Measurements from ENCODE around the gene LRRC31. TPM values are rescaled to one million over a fixed set of nuclear protein-coding genes. Genes with fewer than 3 reads are reported as not detected.

The LRRC31 gene
- not detected in 2 replicates for total RNA-seq (2014; rRNA removed; shearing (Covaris generic))

GRCh38 chr3:169869484-169870220 is at the start of gene LRRC31:
TSS of gene LRRC31 (minus strand) at chr3:169869935. CDS start at chr3:169869807, 128 bp downstream.
- Histone ChIP-seq H3K4me3 (ENCODE audit: insufficient read depth, low read depth, low read length) (no peak within 1 kb of the TSS), H3K27me3 (ENCODE audit: control insufficient read depth, insufficient read depth, low read length) (no peaks in the 10 kb centered on the region), H3K36me3 (replicated peaks; ENCODE audit: control insufficient read depth, insufficient read depth, low read length) (no peaks in the 10 kb centered on the region)
- DNase-seq = no peak

GRCh38 chr3:169914321-169914720 is 44.6 kb upstream of the LRRC31 start:
- Histone ChIP-seq H3K36me3 (replicated peaks; ENCODE audit: control insufficient read depth, insufficient read depth, low read length) (no peaks in the 10 kb centered on the region), H3K27me3 (ENCODE audit: control insufficient read depth, insufficient read depth, low read length) (no peaks in the 10 kb centered on the region), H3K4me3 (ENCODE audit: insufficient read depth, low read depth, low read length) (no peak overlapping the region)
- no peak for DNase-seq

DNA sequence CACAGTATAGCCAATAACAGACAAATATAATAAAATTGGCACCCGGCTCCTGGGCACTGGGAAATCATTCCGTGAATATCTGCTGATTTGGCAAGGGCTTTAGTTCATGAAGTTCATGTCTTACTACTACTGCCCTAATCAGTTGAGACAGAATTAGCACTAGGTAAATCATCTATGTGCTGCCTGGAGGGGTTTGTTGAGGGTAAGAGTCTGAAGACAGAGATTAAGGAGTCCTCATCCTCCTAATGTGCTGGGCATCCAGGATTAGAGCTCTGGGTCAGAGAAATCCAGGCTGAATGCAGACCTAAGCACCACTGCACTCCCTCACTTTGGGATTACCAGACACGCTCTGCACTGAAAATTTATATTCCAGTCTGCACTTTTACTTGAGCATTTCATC is 43.6 kb upstream of the LRRC31 start:
- no peak for DNase-seq
- Histone ChIP-seq H3K4me3 (ENCODE audit: insufficient read depth, low read depth, low read length) (no peak overlapping the region), H3K27me3 (ENCODE audit: control insufficient read depth, insufficient read depth, low read length) (no peaks in the 10 kb centered on the region), H3K36me3 (replicated peaks; ENCODE audit: control insufficient read depth, insufficient read depth, low read length) (no peaks in the 10 kb centered on the region)

DNA sequence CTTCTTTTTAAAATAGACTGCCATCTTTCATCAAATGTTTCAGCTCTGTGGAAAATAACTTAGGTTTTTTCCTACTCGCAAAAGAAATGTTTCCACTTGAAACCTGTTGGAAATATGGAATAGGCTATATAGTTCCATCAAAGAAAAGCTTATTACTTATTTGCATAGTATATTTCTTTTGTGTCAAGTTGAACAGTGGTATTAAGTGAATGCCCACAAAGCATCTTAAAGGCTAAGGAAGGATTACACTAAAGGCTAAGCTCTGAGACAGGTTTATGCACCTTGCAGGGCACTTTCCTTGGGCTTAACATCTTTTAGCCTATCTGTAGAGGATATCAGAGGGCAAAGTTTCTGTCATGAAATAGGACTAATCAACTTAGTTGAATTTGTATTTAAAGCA is 41.5 kb upstream of the LRRC31 start, which contains the start of gene SAMD7:
TSS of gene SAMD7 (plus strand) at position 301 of the 400 bp plus-strand sequence. CDS start 7,927 bp downstream, outside the sequence.
- DNase-seq = no peak

DNA sequence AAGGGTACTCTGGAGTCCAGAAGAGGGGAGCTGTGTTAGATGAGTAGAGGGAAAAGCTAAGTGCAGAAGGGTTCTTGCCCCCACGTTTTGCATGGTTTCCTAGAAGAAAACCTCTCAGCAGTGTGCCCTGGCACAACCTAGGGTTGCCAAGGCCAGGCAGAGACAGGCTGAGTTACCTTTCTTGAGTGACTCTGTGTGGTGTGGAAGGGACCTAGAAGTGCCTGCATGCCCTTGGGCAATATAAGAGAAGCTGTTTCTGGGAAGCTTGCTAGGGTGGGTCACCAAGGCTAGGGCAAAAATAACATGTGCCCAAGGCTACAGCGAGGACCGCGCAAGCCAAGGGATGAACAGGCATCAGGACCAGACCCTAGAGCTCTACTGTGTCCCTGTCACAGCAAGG is 38.2 kb upstream of the LRRC31 start:
- DNase-seq = no peak
- Histone ChIP-seq H3K4me3 (ENCODE audit: insufficient read depth, low read depth, low read length) (no peak overlapping the region), H3K36me3 (replicated peaks; ENCODE audit: control insufficient read depth, insufficient read depth, low read length) (no peaks in the 10 kb centered on the region), H3K27me3 (ENCODE audit: control insufficient read depth, insufficient read depth, low read length) (no peaks in the 10 kb centered on the region)

More for the DNA sequence above, 41.5 kb upstream of the LRRC31 start, which contains the start of gene SAMD7:
- H3K27me3 ChIP-seq (ENCODE audit: control insufficient read depth, insufficient read depth, low read length) = no peaks in the 10 kb centered on the region
- H3K4me3 ChIP-seq (ENCODE audit: insufficient read depth, low read depth, low read length) = no peak within 1 kb of the TSS
- H3K36me3 ChIP-seq (replicated peaks; ENCODE audit: control insufficient read depth, insufficient read depth, low read length) = no peaks in the 10 kb centered on the region

DNA sequence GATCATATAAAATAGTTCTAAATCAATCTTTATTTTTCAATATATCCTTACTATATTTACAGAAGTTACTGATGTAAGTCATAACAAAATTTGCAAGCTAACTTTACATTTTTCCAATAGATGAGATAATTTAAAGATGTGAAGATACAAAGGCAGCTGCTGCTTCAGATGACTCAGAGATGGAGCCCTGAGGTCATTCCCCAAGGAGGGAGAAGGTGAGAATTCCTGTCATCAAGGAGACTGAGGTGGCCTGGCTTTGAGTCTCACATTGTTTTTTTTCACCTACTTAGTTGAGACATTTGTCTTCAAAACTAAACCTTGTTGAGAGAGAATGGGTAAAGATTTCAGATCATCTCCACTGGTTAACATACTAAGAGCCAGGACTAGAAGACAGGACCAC is 37.7 kb upstream of the LRRC31 start:
- DNase-seq = no peak
- Histone ChIP-seq H3K4me3 (ENCODE audit: insufficient read depth, low read depth, low read length) (no peak overlapping the region), H3K27me3 (ENCODE audit: control insufficient read depth, insufficient read depth, low read length) (no peaks in the 10 kb centered on the region), H3K36me3 (replicated peaks; ENCODE audit: control insufficient read depth, insufficient read depth, low read length) (no peaks in the 10 kb centered on the region)

GRCh38 chr3:169905404-169905803 is 35.7 kb upstream of the LRRC31 start:
- no peak overlapping the region for H3K4me3 ChIP-seq (ENCODE audit: insufficient read depth, low read depth, low read length)
- H3K27me3 ChIP-seq (ENCODE audit: control insufficient read depth, insufficient read depth, low read length) = no peaks in the 10 kb centered on the region
- no peaks in the 10 kb centered on the region for H3K36me3 ChIP-seq (replicated peaks; ENCODE audit: control insufficient read depth, insufficient read depth, low read length)
- no peak for DNase-seq

DNA sequence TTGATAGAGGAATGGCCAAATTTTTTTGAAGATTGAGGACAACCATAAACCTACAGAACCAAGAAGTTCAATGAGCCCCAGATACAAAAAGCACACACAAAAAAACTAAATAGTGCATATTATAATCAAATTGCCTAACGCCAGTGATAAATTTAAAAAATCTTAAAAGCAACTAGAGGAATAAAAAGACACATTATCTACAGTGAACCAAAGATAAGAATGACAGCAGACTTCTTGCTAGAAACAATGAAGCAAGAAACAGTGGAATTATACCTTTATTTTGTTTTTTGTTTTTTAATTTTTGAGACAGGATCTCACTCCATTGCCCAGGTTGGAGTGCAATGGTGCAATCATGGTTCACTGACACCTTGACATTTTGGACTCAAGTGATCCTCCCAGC is 31.7 kb upstream of the LRRC31 start:
- DNase-seq = no peak
- H3K36me3 ChIP-seq (replicated peaks; ENCODE audit: control insufficient read depth, insufficient read depth, low read length) = no peaks in the 10 kb centered on the region
- H3K4me3 ChIP-seq (ENCODE audit: insufficient read depth, low read depth, low read length) = no peak overlapping the region
- no peaks in the 10 kb centered on the region for H3K27me3 ChIP-seq (ENCODE audit: control insufficient read depth, insufficient read depth, low read length)

DNA sequence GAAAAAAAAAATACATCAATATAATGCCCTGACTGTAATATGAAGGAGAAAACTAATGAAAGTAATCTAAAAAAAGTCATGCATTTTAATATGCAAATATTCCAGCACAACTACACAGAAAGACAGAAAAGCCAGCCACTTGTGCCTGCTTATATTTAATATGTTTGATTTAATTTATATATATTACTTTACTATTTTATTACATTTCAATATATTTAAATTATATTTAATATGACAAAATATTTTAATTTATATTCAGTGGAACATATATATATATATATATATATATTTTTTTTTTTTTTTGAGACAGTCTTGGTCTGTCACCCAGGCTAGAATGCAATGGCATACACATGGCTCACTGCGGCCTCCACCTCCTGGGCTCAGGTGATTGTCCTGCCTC is 27.5 kb upstream of the LRRC31 start:
- DNase-seq = no peak
- no peak overlapping the region for H3K4me3 ChIP-seq (ENCODE audit: insufficient read depth, low read depth, low read length)
- no peaks in the 10 kb centered on the region for H3K27me3 ChIP-seq (ENCODE audit: control insufficient read depth, insufficient read depth, low read length)
- H3K36me3 ChIP-seq (replicated peaks; ENCODE audit: control insufficient read depth, insufficient read depth, low read length) = no peaks in the 10 kb centered on the region

- no peaks in the 10 kb centered on the region for H3K36me3 ChIP-seq (replicated peaks; ENCODE audit: control insufficient read depth, insufficient read depth, low read length)
- DNase-seq = no peak
- H3K4me3 ChIP-seq (ENCODE audit: insufficient read depth, low read depth, low read length) = no peak overlapping the region
- H3K27me3 ChIP-seq (ENCODE audit: control insufficient read depth, insufficient read depth, low read length) = no peaks in the 10 kb centered on the region
Measured at GRCh38 chr3:169895072-169895471, 25.3 kb upstream of the LRRC31 start.

DNA sequence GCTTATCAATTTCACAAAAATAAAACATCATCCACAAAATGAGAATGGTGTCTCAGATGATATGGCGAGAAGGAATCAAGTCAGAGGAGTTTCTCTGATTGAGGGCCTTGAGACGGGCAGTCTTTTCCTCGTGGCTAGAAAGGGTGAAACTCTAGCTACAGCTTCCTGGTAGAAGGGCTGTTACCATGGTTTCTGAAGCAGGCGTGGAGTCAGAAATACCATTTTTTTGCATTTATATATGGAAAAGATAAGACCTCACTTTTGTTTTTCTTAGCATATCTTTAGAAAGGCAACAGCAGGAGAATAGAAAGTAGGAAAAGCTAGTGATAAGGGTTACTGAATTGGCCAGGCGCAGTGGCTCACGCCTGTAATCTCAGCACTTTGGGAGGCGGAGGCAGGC is 24.4 kb upstream of the LRRC31 start:
- no peak for DNase-seq
- Histone ChIP-seq H3K4me3 (ENCODE audit: insufficient read depth, low read depth, low read length) (no peak overlapping the region), H3K27me3 (ENCODE audit: control insufficient read depth, insufficient read depth, low read length) (no peaks in the 10 kb centered on the region), H3K36me3 (replicated peaks; ENCODE audit: control insufficient read depth, insufficient read depth, low read length) (no peaks in the 10 kb centered on the region)

GRCh38 chr3:169891886-169892285 is 22.2 kb upstream of the LRRC31 start:
- no peaks in the 10 kb centered on the region for H3K27me3 ChIP-seq (ENCODE audit: control insufficient read depth, insufficient read depth, low read length)
- H3K4me3 ChIP-seq (ENCODE audit: insufficient read depth, low read depth, low read length) = no peak overlapping the region
- H3K36me3 ChIP-seq (replicated peaks; ENCODE audit: control insufficient read depth, insufficient read depth, low read length) = no peaks in the 10 kb centered on the region
- DNase-seq = no peak

DNA sequence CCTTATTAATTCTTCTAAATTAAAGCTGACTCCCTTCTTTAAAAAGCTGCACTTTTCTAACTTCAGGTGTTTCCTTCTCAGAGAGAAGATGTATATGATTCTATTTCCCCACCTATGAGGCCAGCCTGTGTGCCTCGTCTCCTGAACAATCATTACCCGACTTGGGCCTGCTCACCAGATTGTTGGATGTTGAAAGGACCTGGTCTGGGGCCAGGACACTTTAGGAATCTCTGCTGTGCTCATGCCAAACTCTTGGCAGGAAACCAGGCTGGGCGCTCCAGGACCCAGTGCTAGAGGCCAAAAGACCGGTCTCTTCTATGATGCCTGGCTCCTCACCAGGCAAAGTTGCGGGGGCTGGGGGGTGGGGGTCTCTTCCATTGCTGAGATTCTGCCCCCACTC is 16.9 kb upstream of the LRRC31 start:
- Histone ChIP-seq H3K27me3 (ENCODE audit: control insufficient read depth, insufficient read depth, low read length) (no peaks in the 10 kb centered on the region), H3K36me3 (replicated peaks; ENCODE audit: control insufficient read depth, insufficient read depth, low read length) (no peaks in the 10 kb centered on the region), H3K4me3 (ENCODE audit: insufficient read depth, low read depth, low read length) (no peak overlapping the region)
- no peak for DNase-seq

GRCh38 chr3:169880576-169881250 is 11.0 kb upstream of the LRRC31 start:
- Histone ChIP-seq H3K36me3 (replicated peaks; ENCODE audit: control insufficient read depth, insufficient read depth, low read length) (no peaks in the 10 kb centered on the region), H3K27me3 (ENCODE audit: control insufficient read depth, insufficient read depth, low read length) (no peaks in the 10 kb centered on the region), H3K4me3 (ENCODE audit: insufficient read depth, low read depth, low read length) (no peak overlapping the region)
- DNase-seq = no peak

GRCh38 chr3:169879845-169880575 is 10.3 kb upstream of the LRRC31 start:
- Histone ChIP-seq H3K4me3 (ENCODE audit: insufficient read depth, low read depth, low read length) (no peak overlapping the region), H3K36me3 (replicated peaks; ENCODE audit: control insufficient read depth, insufficient read depth, low read length) (no peaks in the 10 kb centered on the region), H3K27me3 (ENCODE audit: control insufficient read depth, insufficient read depth, low read length) (no peaks in the 10 kb centered on the region)
- no peak for DNase-seq
